NT2/D1 (cell line): ENCODE results near the gene MYO3B.

Experiments
- SUZ12 ChIP-seq: IDR thresholded peaks from 2 replicates; pipeline ENCODE4 v1.6.1; 2011; ENCODE audit not compliant: insufficient read length, insufficient read depth; ENCODE audit errors: extremely low read depth
- YY1 ChIP-seq: IDR thresholded peaks from 2 replicates; pipeline ENCODE4 v1.6.1; 2011; ENCODE audit not compliant: insufficient read length, insufficient read depth
- ZNF274 ChIP-seq: IDR thresholded peaks from 2 replicates; pipeline ENCODE4 v1.6.1; 2011; ENCODE audit warnings: mild to moderate bottlenecking, low read depth, low read length

DNA sequence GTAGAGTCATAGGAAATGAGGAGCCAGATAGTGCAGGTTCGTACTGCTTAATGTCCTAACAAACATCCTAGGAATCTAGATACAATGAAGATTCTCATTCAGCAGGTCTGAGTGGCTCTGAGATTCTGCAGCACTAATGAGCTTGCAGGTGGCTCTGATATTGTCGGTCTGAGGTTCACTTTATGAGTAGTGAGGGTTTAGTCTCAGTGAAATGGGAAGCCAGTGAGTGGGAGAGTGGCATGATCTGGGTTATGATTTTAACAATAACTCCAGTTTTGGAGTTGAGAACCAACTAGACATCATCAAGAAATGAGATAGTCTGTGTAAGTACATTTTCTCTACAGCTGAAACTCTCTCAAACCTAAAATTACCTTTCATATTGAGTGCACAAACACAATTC is 370.4 kb downstream of the MYO3B start:
- TF ChIP-seq SUZ12 = no peak
- no peak for TF ChIP-seq ZNF274
- TF ChIP-seq YY1 = no peak
